Measurements from ENCODE around the gene RBM47.
"Not testable (repeated sequence)": the region's sequence is repeated elsewhere in the genome, so short reads cannot be mapped to it uniquely, and the experiment has no call there.

The RBM47 gene

GRCh38 chr4:40394236-40394635, 235.4 kb downstream of the RBM47 start:
- Mint-ChIP-seq H3K27me3 (no peaks in the 10 kb centered on the region), H3K36me3 (ENCODE audit: low read depth) (no peaks in the 10 kb centered on the region), H3K4me1 (ENCODE audit: low read depth) (peaks cover 13% of the 10 kb centered on the region), H3K27ac (no peak overlapping the region), H3K9me3 (no peaks in the 10 kb centered on the region), H3K4me3 (no peak overlapping the region)
- intact Hi-C loops (cut with micrococcal nuclease), result no loop called here

GRCh38 chr4:40392241-40392640, 237.4 kb downstream of the RBM47 start:
- H3K27ac Mint-ChIP-seq; H3K4me3 Mint-ChIP-seq; H3K27me3 Mint-ChIP-seq; H3K9me3 Mint-ChIP-seq; intact Hi-C loops (cut with micrococcal nuclease); H3K36me3 Mint-ChIP-seq (ENCODE audit: low read depth); H3K4me1 Mint-ChIP-seq (ENCODE audit: low read depth): not testable (repeated sequence)

- no peak overlapping the region for H3K4me3 Mint-ChIP-seq
- H3K36me3 Mint-ChIP-seq (ENCODE audit: low read depth), result no peaks in the 10 kb centered on the region
- H3K27ac Mint-ChIP-seq, result no peak overlapping the region
- H3K4me1 Mint-ChIP-seq (ENCODE audit: low read depth), result peaks cover 7% of the 10 kb centered on the region
- intact Hi-C loops (cut with micrococcal nuclease), result no loop called here
- no peaks in the 10 kb centered on the region for H3K27me3 Mint-ChIP-seq
- H3K9me3 Mint-ChIP-seq, result no peaks in the 10 kb centered on the region
Observed at GRCh38 chr4:40389986-40390385, 239.7 kb downstream of the RBM47 start.

GRCh38 chr4:40388239-40388638, 241.4 kb downstream of the RBM47 start:
- Mint-ChIP-seq H3K4me1 (ENCODE audit: low read depth) (no peaks in the 10 kb centered on the region), H3K27me3 (no peaks in the 10 kb centered on the region), H3K36me3 (ENCODE audit: low read depth) (no peaks in the 10 kb centered on the region), H3K4me3 (no peak overlapping the region), H3K9me3 (no peaks in the 10 kb centered on the region), H3K27ac (no peak overlapping the region)
- intact Hi-C loops (cut with micrococcal nuclease), result no loop called here

GRCh38 chr4:40380647-40381046, 249.0 kb downstream of the RBM47 start:
- H3K4me3 Mint-ChIP-seq, result no peak overlapping the region
- no peaks in the 10 kb centered on the region for H3K4me1 Mint-ChIP-seq (ENCODE audit: low read depth)
- no peaks in the 10 kb centered on the region for H3K9me3 Mint-ChIP-seq
- no peak overlapping the region for H3K27ac Mint-ChIP-seq
- H3K27me3 Mint-ChIP-seq, result peaks cover 2% of the 10 kb centered on the region
- intact Hi-C loops (cut with micrococcal nuclease), result no loop called here
- no peaks in the 10 kb centered on the region for H3K36me3 Mint-ChIP-seq (ENCODE audit: low read depth)

- Mint-ChIP-seq H3K27me3 (peaks cover 2% of the 10 kb centered on the region), H3K36me3 (ENCODE audit: low read depth) (no peaks in the 10 kb centered on the region), H3K4me3 (no peak overlapping the region), H3K4me1 (ENCODE audit: low read depth) (no peaks in the 10 kb centered on the region), H3K27ac (no peak overlapping the region), H3K9me3 (no peaks in the 10 kb centered on the region)
- intact Hi-C loops (cut with micrococcal nuclease), result no loop called here
Observed at GRCh38 chr4:40379248-40379647, 250.4 kb downstream of the RBM47 start.

GRCh38 chr4:40378619-40379018, 251.0 kb downstream of the RBM47 start:
- Mint-ChIP-seq H3K4me3 (no peak overlapping the region), H3K9me3 (no peaks in the 10 kb centered on the region)

GRCh38 chr4:40377512-40378365, 251.9 kb downstream of the RBM47 start:
- intact Hi-C loops (cut with micrococcal nuclease), result no loop called here
- H3K4me1 Mint-ChIP-seq (ENCODE audit: low read depth), result no peaks in the 10 kb centered on the region
- no peak overlapping the region for H3K4me3 Mint-ChIP-seq
- H3K27ac Mint-ChIP-seq, result no peak overlapping the region
- H3K27me3 Mint-ChIP-seq, result no peaks in the 10 kb centered on the region
- H3K9me3 Mint-ChIP-seq, result no peaks in the 10 kb centered on the region
- no peaks in the 10 kb centered on the region for H3K36me3 Mint-ChIP-seq (ENCODE audit: low read depth)

More at GRCh38 chr4:40378619-40379018, 251.0 kb downstream of the RBM47 start:
- peaks cover 2% of the 10 kb centered on the region for H3K27me3 Mint-ChIP-seq
- H3K27ac Mint-ChIP-seq, result no peak overlapping the region
- H3K36me3 Mint-ChIP-seq (ENCODE audit: low read depth), result no peaks in the 10 kb centered on the region
- no peaks in the 10 kb centered on the region for H3K4me1 Mint-ChIP-seq (ENCODE audit: low read depth)
- intact Hi-C loops (cut with micrococcal nuclease), result no loop called here

GRCh38 chr4:40375620-40376019, 254.0 kb downstream of the RBM47 start:
- Mint-ChIP-seq H3K27ac (no peak overlapping the region), H3K27me3 (no peaks in the 10 kb centered on the region), H3K9me3 (no peaks in the 10 kb centered on the region), H3K4me3 (no peak overlapping the region), H3K36me3 (ENCODE audit: low read depth) (no peaks in the 10 kb centered on the region), H3K4me1 (ENCODE audit: low read depth) (no peaks in the 10 kb centered on the region)
- intact Hi-C loops (cut with micrococcal nuclease), result no loop called here

- no peaks in the 10 kb centered on the region for H3K27me3 Mint-ChIP-seq
- H3K9me3 Mint-ChIP-seq, result no peaks in the 10 kb centered on the region
- H3K27ac Mint-ChIP-seq, result no peak overlapping the region
- no peaks in the 10 kb centered on the region for H3K36me3 Mint-ChIP-seq (ENCODE audit: low read depth)
- intact Hi-C loops (cut with micrococcal nuclease), result no loop called here
- no peak overlapping the region for H3K4me3 Mint-ChIP-seq
- H3K4me1 Mint-ChIP-seq (ENCODE audit: low read depth), result no peaks in the 10 kb centered on the region
Observed at GRCh38 chr4:40375095-40375494, 254.6 kb downstream of the RBM47 start.

- no peak overlapping the region for H3K4me3 Mint-ChIP-seq
- H3K27ac Mint-ChIP-seq, result no peak overlapping the region
- no peaks in the 10 kb centered on the region for H3K9me3 Mint-ChIP-seq
- H3K27me3 Mint-ChIP-seq, result no peaks in the 10 kb centered on the region
- intact Hi-C loops (cut with micrococcal nuclease), result no loop called here
- H3K4me1 Mint-ChIP-seq (ENCODE audit: low read depth), result no peaks in the 10 kb centered on the region
- no peaks in the 10 kb centered on the region for H3K36me3 Mint-ChIP-seq (ENCODE audit: low read depth)
Observed at GRCh38 chr4:40373636-40374035, 256.0 kb downstream of the RBM47 start.
